ENCODE measurements around the gene TOR2A.

- TF ChIP-seq CTCF (IDR thresholded peaks at IDR 0.05) (no peak), ZFX (IDR thresholded peaks at IDR 0.05; ENCODE audit: borderline replicate concordance) (no peak)
Observed at GRCh38 chr9:127724012-127724411, 11.1 kb downstream of the TOR2A start.

All from 22Rv1 (cell line).